Retinal pigment epithelial cell (primary cell): ENCODE data around the gene ANP32B.

Experiments
- DNase-seq: peaks from one replicate; pipeline ENCODE4 v3.0.0-alpha.2; 2010; ENCODE audit warnings: low read depth
- H3K4me3 ChIP-seq: 2 replicates; pipeline ENCODE4 v1.5.1; 2011; ENCODE audit warnings: mild to moderate bottlenecking, low read length, control low read depth, moderate library complexity
- CTCF ChIP-seq: conservative IDR thresholded peaks from 2 replicates; pipeline ENCODE4 v1.5.1; 2011; ENCODE audit warnings: low read depth, low read length, control low read depth, inconsistent platforms

ANP32B gene

GRCh38 chr9:98043915-98044314, 60.8 kb downstream of the ANP32B start:
- no peak overlapping the region for H3K4me3 ChIP-seq
- no peak for DNase-seq
- TF ChIP-seq CTCF, result no peak

GRCh38 chr9:98045234-98046179, 62.4 kb downstream of the ANP32B start:
- no peak overlapping the region for H3K4me3 ChIP-seq
- TF ChIP-seq CTCF, result no peak
- DNase-seq, result no peak

- H3K4me3 ChIP-seq, result no peak overlapping the region
- TF ChIP-seq CTCF, result no peak
- DNase-seq, result no peak
Observed at GRCh38 chr9:98046180-98046543, 63.0 kb downstream of the ANP32B start.

- TF ChIP-seq CTCF, result no peak
- DNase-seq, result no peak
- no peak overlapping the region for H3K4me3 ChIP-seq
Observed at GRCh38 chr9:98047002-98047401, 63.9 kb downstream of the ANP32B start.

- no peak overlapping the region for H3K4me3 ChIP-seq
- TF ChIP-seq CTCF, result no peak
- DNase-seq, result no peak
Observed at GRCh38 chr9:98049288-98050072, 66.3 kb downstream of the ANP32B start.

- no peak for DNase-seq
- H3K4me3 ChIP-seq, result no peak overlapping the region
- no peak for TF ChIP-seq CTCF
Observed at GRCh38 chr9:98050351-98050750, 67.2 kb downstream of the ANP32B start.
